GM18499 (cell line): ENCODE results near the gene LRRC73.
"Not testable (repeated sequence)": the region's sequence is repeated elsewhere in the genome, so short reads cannot be mapped to it uniquely, and the experiment has no call there.

ENCODE experiments used
- ATAC-seq: cut with Tn5 transposase; IDR thresholded peaks from one replicate; pipeline ENCODE4 v1.9.1; 2021; ENCODE audit warnings: moderate number of reproducible peaks; ENCODE audit not compliant: insufficient read depth, unreplicated experiment

LRRC73 gene

GRCh38 chr6:43515808-43516207, 5.7 kb upstream of the LRRC73 start:
- ATAC-seq, result no peak

- no peak for ATAC-seq
Observed at GRCh38 chr6:43511824-43512415, 1.8 kb upstream of the LRRC73 start.

GRCh38 chr6:43510827-43511163, 649 bp upstream of the LRRC73 start:
- ATAC-seq, result no peak

- no peak for ATAC-seq
Observed at GRCh38 chr6:43509142-43509983, 783 bp downstream of the LRRC73 start.

- no peak for ATAC-seq
Observed at GRCh38 chr6:43508481-43509141, 1.5 kb downstream of the LRRC73 start.

GRCh38 chr6:43506667-43507471, 3.3 kb downstream of the LRRC73 start:
- ATAC-seq, result no peak

- no peak for ATAC-seq
Observed at GRCh38 chr6:43506171-43506570, 4.0 kb downstream of the LRRC73 start.

- ATAC-seq, result no peak
Observed at GRCh38 chr6:43505718-43506117, 4.4 kb downstream of the LRRC73 start.

- ATAC-seq, result no peak
Observed at GRCh38 chr6:43504756-43505593, 5.2 kb downstream of the LRRC73 start.

GRCh38 chr6:43503443-43503842, 6.7 kb downstream of the LRRC73 start:
- no peak for ATAC-seq

- no peak for ATAC-seq
Observed at GRCh38 chr6:43502666-43503065, 7.5 kb downstream of the LRRC73 start.

GRCh38 chr6:43500921-43501320, 9.2 kb downstream of the LRRC73 start:
- no peak for ATAC-seq

GRCh38 chr6:43499028-43499815, 10.9 kb downstream of the LRRC73 start:
- no peak for ATAC-seq

GRCh38 chr6:43498291-43498690, 11.9 kb downstream of the LRRC73 start:
- ATAC-seq, result not testable (repeated sequence)

GRCh38 chr6:43497689-43498088, 12.5 kb downstream of the LRRC73 start:
- ATAC-seq, result no peak

- no peak for ATAC-seq
Observed at GRCh38 chr6:43497129-43497396, 13.1 kb downstream of the LRRC73 start.

GRCh38 chr6:43496370-43497128, 13.6 kb downstream of the LRRC73 start:
- no peak for ATAC-seq

GRCh38 chr6:43495409-43495941, 14.7 kb downstream of the LRRC73 start:
- ATAC-seq, result no peak
